Measurements from ENCODE around the gene ATP5F1D.

Gene ATP5F1D

GRCh38 chr19:1270854-1271527, 29.4 kb downstream of the ATP5F1D start:
- no peak for DNase-seq (ENCODE audit: low read depth)

GRCh38 chr19:1271528-1272422, 30.2 kb downstream of the ATP5F1D start:
- DNase-seq (ENCODE audit: low read depth), result no peak

- no peak for DNase-seq (ENCODE audit: low read depth)
Observed at GRCh38 chr19:1272423-1273262, 31.1 kb downstream of the ATP5F1D start.

GRCh38 chr19:1273263-1274041, 31.9 kb downstream of the ATP5F1D start:
- no peak for DNase-seq (ENCODE audit: low read depth)

- no peak for DNase-seq (ENCODE audit: low read depth)
Observed at GRCh38 chr19:1274081-1274851, 32.7 kb downstream of the ATP5F1D start.

GRCh38 chr19:1274852-1275259, 33.3 kb downstream of the ATP5F1D start:
- no peak for DNase-seq (ENCODE audit: low read depth)

GRCh38 chr19:1275260-1275975, 33.9 kb downstream of the ATP5F1D start, which contains the start of gene FAM174C:
FAM174C (plus strand) TSS chr19:1275530; CDS start chr19:1275550, 20 bp downstream.
- DNase-seq (ENCODE audit: low read depth), result peak; percentile 68

GRCh38 chr19:1275976-1276627, 34.6 kb downstream of the ATP5F1D start:
- DNase-seq (ENCODE audit: low read depth), result no peak

- DNase-seq (ENCODE audit: low read depth), result no peak
Observed at GRCh38 chr19:1276628-1277022, 35.1 kb downstream of the ATP5F1D start.

GRCh38 chr19:1277061-1277460, 35.5 kb downstream of the ATP5F1D start:
- DNase-seq (ENCODE audit: low read depth), result no peak

- DNase-seq (ENCODE audit: low read depth), result no peak
Observed at GRCh38 chr19:1278074-1278473, 36.5 kb downstream of the ATP5F1D start.

GRCh38 chr19:1278713-1279660, 37.4 kb downstream of the ATP5F1D start:
- DNase-seq (ENCODE audit: low read depth), result no peak

GRCh38 chr19:1279782-1280341, 38.3 kb downstream of the ATP5F1D start:
- DNase-seq (ENCODE audit: low read depth), result no peak

GRCh38 chr19:1280636-1281568, 39.4 kb downstream of the ATP5F1D start:
- no peak for DNase-seq (ENCODE audit: low read depth)

- no peak for DNase-seq (ENCODE audit: low read depth)
Observed at GRCh38 chr19:1281569-1282287, 40.2 kb downstream of the ATP5F1D start.

GRCh38 chr19:1282588-1283206, 41.1 kb downstream of the ATP5F1D start:
- DNase-seq (ENCODE audit: low read depth), result no peak
